GM18519 (cell line): ENCODE measurements around the gene IL32.

Source experiments
- ATAC-seq: cut with Tn5 transposase; IDR thresholded peaks from one replicate; pipeline ENCODE4 v1.9.1; 2021; ENCODE audit warnings: mild to moderate bottlenecking, moderate library complexity; ENCODE audit not compliant: unreplicated experiment, low FRiP score

Gene IL32

GRCh38 chr16:3112881-3113574 is 47.6 kb downstream of the IL32 start:
- ATAC-seq = no peak

DNA sequence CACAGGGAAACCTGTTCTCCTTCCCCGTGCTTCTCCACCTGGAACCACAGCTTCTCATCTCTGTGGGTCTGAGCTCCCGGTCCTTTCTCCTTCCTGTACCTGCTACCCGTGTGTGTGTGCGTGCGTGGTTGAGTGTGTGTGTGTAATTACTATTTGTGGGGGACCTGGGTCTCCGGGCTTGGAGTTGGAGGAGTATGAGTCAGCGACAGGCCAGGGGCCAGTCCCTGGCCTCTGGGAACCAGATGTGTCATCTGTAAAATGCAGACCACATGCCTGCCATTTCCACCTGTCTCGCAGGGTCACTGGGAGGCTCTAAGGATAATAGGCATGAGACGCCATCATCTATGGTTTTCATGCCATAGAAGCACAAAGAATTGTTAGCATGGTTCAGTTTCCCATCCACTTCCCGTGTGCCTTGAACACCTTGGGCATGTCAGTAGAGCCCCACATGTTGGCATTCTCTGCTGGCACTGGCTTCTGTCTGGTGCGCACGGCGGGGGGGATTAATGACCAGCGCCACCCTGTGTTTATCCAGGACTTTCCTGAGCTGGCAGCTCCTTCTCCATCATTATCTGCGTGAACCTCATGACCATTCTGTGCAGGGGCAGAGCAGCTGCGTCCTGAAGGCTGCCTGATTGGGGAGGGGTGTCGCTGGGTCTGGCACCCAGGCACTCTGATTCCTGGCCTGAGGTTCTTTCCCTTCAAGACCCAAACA is 48.5 kb downstream of the IL32 start:
- ATAC-seq = no peak

- ATAC-seq = no peak
Observed at GRCh38 chr16:3115003-3115402, 49.6 kb downstream of the IL32 start.

GRCh38 chr16:3115561-3115960 is 50.1 kb downstream of the IL32 start:
- no peak for ATAC-seq

- no peak for ATAC-seq
Observed at GRCh38 chr16:3118204-3118790, 52.9 kb downstream of the IL32 start.

- ATAC-seq = no peak
Observed at GRCh38 chr16:3118846-3119245, 53.4 kb downstream of the IL32 start.
